HEK293 (cell line): ENCODE data around the gene HNRNPL.

ENCODE experiments used
- FEZF1 ChIP-seq: fragments of 450-650 bp; formaldehyde crosslinking; IDR thresholded peaks from 2 replicates; pipeline ENCODE4 v1.5.1; 2016; ENCODE audit warnings: missing biosample characterization, missing genetic modification characterization
- MYNN ChIP-seq: fragments of 450-650 bp; formaldehyde crosslinking; IDR thresholded peaks from 2 replicates; pipeline ENCODE4 v1.5.1; 2016; ENCODE audit warnings: missing biosample characterization, missing genetic modification characterization, borderline replicate concordance
- PATZ1 ChIP-seq: fragments of 450-650 bp; formaldehyde crosslinking; IDR thresholded peaks from 2 replicates; pipeline ENCODE4 v1.5.1; 2016; ENCODE audit warnings: missing biosample characterization, missing genetic modification characterization
- PRDM10 ChIP-seq: fragments of 450-650 bp; formaldehyde crosslinking; IDR thresholded peaks from 2 replicates; pipeline ENCODE4 v1.5.1; 2016; ENCODE audit warnings: missing biosample characterization, missing genetic modification characterization
- PRDM4 ChIP-seq: fragments of 450-650 bp; formaldehyde crosslinking; IDR thresholded peaks from 2 replicates; pipeline ENCODE4 v1.5.1; 2017; ENCODE audit warnings: missing biosample characterization, missing genetic modification characterization
- PRDM6 ChIP-seq: fragments of 450-650 bp; formaldehyde crosslinking; IDR thresholded peaks from 2 replicates; pipeline ENCODE4 v1.5.1; 2017; ENCODE audit warnings: missing biosample characterization, missing genetic modification characterization
- ZBTB44 ChIP-seq: fragments of 450-650 bp; IDR thresholded peaks from 2 replicates; pipeline ENCODE4 v1.5.1; 2018; ENCODE audit warnings: missing biosample characterization, mild to moderate bottlenecking, missing genetic modification characterization
- ZNF112 ChIP-seq: fragments of 450-650 bp; formaldehyde crosslinking; IDR thresholded peaks from 2 replicates; pipeline ENCODE4 v1.5.0; 2017; ENCODE audit warnings: missing biosample characterization, missing genetic modification characterization
- ZNF16 ChIP-seq: fragments of 450-650 bp; formaldehyde crosslinking; IDR thresholded peaks from 2 replicates; pipeline ENCODE4 v1.5.1; 2016; ENCODE audit warnings: low read depth, missing biosample characterization, missing genetic modification characterization
- ZNF18 ChIP-seq: fragments of 450-650 bp; formaldehyde crosslinking; IDR thresholded peaks from 2 replicates; pipeline ENCODE4 v1.5.1; 2016; ENCODE audit warnings: missing biosample characterization, missing genetic modification characterization
- ZNF423 ChIP-seq: fragments of 450-650 bp; formaldehyde crosslinking; IDR thresholded peaks from 2 replicates; pipeline ENCODE4 v1.5.1; 2016; ENCODE audit warnings: missing biosample characterization, missing genetic modification characterization
- ZNF510 ChIP-seq: fragments of 450-650 bp; formaldehyde crosslinking; IDR thresholded peaks from 2 replicates; pipeline ENCODE4 v1.5.1; 2018; ENCODE audit warnings: mild to moderate bottlenecking, missing genetic modification characterization, missing biosample characterization; ENCODE audit not compliant: insufficient replicate concordance
- ZNF521 ChIP-seq: fragments of 450-650 bp; formaldehyde crosslinking; IDR thresholded peaks from 2 replicates; pipeline ENCODE4 v1.5.1; 2017; ENCODE audit warnings: missing biosample characterization, mild to moderate bottlenecking, missing genetic modification characterization
- ZNF548 ChIP-seq: fragments of 450-650 bp; formaldehyde crosslinking; IDR thresholded peaks from 2 replicates; pipeline ENCODE4 v1.5.1; 2016; ENCODE audit warnings: missing biosample characterization, missing genetic modification characterization
- ZNF600 ChIP-seq: fragments of 450-650 bp; formaldehyde crosslinking; IDR thresholded peaks from 2 replicates; pipeline ENCODE4 v1.5.1; 2016; ENCODE audit warnings: missing biosample characterization, missing genetic modification characterization
- ZNF626 ChIP-seq: fragments of 450-650 bp; sonication (Bioruptor Pico); formaldehyde crosslinking; IDR thresholded peaks from 2 replicates; pipeline ENCODE4 v1.5.1; 2018; ENCODE audit warnings: missing biosample characterization, missing genetic modification characterization, inconsistent platforms
- ZNF747 ChIP-seq: fragments of 450-650 bp; formaldehyde crosslinking; IDR thresholded peaks from 2 replicates; pipeline ENCODE4 v1.5.1; 2016; ENCODE audit warnings: missing biosample characterization, missing genetic modification characterization
- ZNF830 ChIP-seq: fragments of 450-650 bp; IDR thresholded peaks from 2 replicates; pipeline ENCODE4 v1.5.0; 2018; ENCODE audit warnings: missing biosample characterization, missing genetic modification characterization, low read depth, mild to moderate bottlenecking, moderate library complexity
- ZXDB ChIP-seq: fragments of 450-650 bp; formaldehyde crosslinking; IDR thresholded peaks from 2 replicates; pipeline ENCODE4 v1.5.1; 2016; ENCODE audit warnings: missing biosample characterization, missing genetic modification characterization
- TF ChIP-seq, protein P1 (sequence below): fragments of 450-650 bp; formaldehyde crosslinking; IDR thresholded peaks from 2 replicates; pipeline ENCODE4 v1.5.1; 2016; ENCODE audit warnings: missing biosample characterization, missing genetic modification characterization, low read depth
- TF ChIP-seq, protein P2 (sequence below): fragments of 450-650 bp; formaldehyde crosslinking; optimal IDR thresholded peaks from 2 replicates; pipeline ENCODE3; 2016; ENCODE audit warnings: missing biosample characterization, mild to moderate bottlenecking, missing genetic modification characterization

HNRNPL gene

GRCh38 chr19:38848299-38849146 is 1.3 kb downstream of the HNRNPL start (continued):
- no peak for TF ChIP-seq ZNF830 (tag by site-specific recombination)
- TF ChIP-seq, protein P1, sequence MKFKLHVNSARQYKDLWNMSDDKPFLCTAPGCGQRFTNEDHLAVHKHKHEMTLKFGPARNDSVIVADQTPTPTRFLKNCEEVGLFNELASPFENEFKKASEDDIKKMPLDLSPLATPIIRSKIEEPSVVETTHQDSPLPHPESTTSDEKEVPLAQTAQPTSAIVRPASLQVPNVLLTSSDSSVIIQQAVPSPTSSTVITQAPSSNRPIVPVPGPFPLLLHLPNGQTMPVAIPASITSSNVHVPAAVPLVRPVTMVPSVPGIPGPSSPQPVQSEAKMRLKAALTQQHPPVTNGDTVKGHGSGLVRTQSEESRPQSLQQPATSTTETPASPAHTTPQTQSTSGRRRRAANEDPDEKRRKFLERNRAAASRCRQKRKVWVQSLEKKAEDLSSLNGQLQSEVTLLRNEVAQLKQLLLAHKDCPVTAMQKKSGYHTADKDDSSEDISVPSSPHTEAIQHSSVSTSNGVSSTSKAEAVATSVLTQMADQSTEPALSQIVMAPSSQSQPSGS (tag by site-specific recombination) = no peak
- no peak for TF ChIP-seq ZNF16 (tag by site-specific recombination)
- TF ChIP-seq PRDM6 (tag by site-specific recombination) = no peak
- TF ChIP-seq ZNF600 = no peak
- no peak for TF ChIP-seq PRDM4 (tag by site-specific recombination)
- no peak for TF ChIP-seq ZNF626 (tag by site-specific recombination)
- TF ChIP-seq ZNF510 = no peak
- TF ChIP-seq ZNF521 = no peak
- no peak for TF ChIP-seq ZXDB (tag by site-specific recombination)
- TF ChIP-seq MYNN (tag by site-specific recombination) = no peak
- TF ChIP-seq ZNF747 (tag by site-specific recombination) = no peak
- no peak for TF ChIP-seq ZNF18
- no peak for TF ChIP-seq ZNF423 (tag by site-specific recombination)
- no peak for TF ChIP-seq PATZ1
- TF ChIP-seq PRDM10 (tag by site-specific recombination) = peak; percentile 69
- TF ChIP-seq FEZF1 (tag by site-specific recombination) = no peak
- TF ChIP-seq, protein P2, sequence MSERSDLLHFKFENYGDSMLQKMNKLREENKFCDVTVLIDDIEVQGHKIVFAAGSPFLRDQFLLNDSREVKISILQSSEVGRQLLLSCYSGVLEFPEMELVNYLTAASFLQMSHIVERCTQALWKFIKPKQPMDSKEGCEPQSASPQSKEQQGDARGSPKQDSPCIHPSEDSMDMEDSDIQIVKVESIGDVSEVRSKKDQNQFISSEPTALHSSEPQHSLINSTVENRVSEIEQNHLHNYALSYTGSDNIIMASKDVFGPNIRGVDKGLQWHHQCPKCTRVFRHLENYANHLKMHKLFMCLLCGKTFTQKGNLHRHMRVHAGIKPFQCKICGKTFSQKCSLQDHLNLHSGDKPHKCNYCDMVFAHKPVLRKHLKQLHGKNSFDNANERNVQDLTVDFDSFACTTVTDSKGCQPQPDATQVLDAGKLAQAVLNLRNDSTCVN (tag by site-specific recombination) = no peak
- no peak for TF ChIP-seq ZNF548
- TF ChIP-seq ZNF112 = no peak
- TF ChIP-seq ZBTB44 (tag by site-specific recombination) = no peak; the same call in 1 of the 2 replicates
